HG02943 (cell line): ENCODE data around the gene LDLRAD2.

Experiments
- ATAC-seq: cut with Tn5 transposase; IDR thresholded peaks from one replicate; pipeline ENCODE4 v1.9.1; 2021; ENCODE audit warnings: mild to moderate bottlenecking, low read depth, moderate library complexity; ENCODE audit not compliant: unreplicated experiment

The LDLRAD2 gene

GRCh38 chr1:21857142-21857839 lies 45.2 kb downstream of the LDLRAD2 start:
- ATAC-seq, result no peak

GRCh38 chr1:21857840-21858670 lies 46.0 kb downstream of the LDLRAD2 start:
- ATAC-seq, result no peak

DNA sequence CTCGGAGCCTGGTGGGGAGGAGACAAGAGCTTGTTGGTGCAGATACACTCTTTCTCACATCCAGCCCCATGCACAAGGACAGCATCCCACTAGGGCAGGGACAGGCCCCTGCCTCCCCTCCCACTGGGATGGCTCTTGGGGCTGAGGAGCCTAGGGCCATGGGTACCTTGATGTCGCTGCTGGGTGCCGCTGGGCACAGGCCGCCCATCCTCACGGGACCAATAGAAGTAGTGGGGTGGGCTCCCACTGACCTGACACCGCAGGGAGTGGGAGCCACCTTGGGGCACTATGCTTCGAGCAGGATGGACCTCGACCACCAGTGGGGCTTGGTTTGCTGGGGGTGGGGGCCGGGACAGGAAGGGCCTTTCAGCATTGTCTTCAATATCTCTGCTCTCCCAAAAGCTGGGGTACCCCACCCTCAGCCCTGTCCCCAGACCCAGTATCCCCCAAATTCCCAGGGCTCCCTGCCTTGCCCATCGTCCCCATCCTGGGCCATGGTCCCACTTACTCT lies 47.7 kb downstream of the LDLRAD2 start:
- ATAC-seq, result no peak

DNA sequence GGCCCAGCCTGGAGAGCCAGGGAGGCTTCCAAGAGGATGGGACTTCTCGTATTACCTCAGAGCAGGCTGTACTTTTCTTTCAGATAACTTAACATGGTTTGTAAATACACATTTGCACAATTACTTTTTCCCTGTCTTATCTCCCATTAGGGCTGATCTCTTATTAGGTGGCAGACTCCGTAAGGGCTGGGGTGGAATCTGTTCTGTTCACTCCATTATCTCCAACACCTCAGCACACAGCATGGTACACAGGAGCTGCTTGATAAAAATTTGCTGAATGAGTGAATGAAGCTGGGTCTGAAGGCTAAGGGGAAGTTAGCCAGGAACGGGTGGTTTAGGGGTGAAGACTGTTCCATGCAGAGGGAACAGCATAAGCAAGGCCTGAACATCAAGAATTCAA lies 48.9 kb downstream of the LDLRAD2 start:
- ATAC-seq, result no peak

GRCh38 chr1:21861602-21862429 lies 49.8 kb downstream of the LDLRAD2 start:
- no peak for ATAC-seq

DNA sequence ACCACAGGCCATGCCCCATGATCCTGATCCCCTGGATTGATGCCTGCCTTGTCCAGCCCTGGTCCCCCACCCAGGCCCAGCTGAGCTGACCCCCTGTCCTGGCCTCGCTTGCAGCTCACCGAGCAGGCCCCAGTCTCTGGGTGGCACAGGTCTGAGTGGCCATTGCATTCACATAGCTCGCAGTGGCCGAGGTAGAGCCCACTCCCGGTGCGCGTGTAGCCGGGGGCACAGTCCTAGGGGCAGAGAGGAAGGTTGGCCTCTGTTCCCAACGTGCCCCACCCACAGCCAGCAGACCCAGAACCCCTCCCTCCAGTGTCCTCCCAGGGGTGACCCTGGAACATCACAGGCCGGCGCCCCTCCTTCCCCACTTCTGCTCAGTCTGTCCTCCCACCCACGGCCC lies 51.9 kb downstream of the LDLRAD2 start:
- no peak for ATAC-seq

DNA sequence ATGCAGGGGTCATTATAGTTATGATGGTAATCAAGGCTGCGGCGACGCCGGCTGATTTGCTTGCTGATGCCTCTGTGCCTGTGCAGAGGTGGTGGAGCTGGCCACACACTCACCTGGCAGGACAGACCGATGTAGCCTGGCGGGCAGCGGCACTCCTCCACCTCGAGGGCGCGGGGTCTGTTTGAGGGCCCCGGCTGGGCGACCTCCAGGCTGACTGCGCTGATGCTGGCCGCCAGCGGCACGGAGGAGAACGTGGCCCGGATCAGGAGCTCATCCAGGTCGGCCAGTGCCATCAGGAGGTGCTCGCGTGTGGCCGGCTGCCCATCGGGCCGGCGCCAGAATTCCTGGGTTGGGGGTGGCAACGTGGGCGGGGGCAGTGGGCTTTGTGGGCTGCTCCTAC lies 52.7 kb downstream of the LDLRAD2 start:
- ATAC-seq, result no peak

GRCh38 chr1:21865609-21865942 lies 53.5 kb downstream of the LDLRAD2 start:
- ATAC-seq, result no peak

DNA sequence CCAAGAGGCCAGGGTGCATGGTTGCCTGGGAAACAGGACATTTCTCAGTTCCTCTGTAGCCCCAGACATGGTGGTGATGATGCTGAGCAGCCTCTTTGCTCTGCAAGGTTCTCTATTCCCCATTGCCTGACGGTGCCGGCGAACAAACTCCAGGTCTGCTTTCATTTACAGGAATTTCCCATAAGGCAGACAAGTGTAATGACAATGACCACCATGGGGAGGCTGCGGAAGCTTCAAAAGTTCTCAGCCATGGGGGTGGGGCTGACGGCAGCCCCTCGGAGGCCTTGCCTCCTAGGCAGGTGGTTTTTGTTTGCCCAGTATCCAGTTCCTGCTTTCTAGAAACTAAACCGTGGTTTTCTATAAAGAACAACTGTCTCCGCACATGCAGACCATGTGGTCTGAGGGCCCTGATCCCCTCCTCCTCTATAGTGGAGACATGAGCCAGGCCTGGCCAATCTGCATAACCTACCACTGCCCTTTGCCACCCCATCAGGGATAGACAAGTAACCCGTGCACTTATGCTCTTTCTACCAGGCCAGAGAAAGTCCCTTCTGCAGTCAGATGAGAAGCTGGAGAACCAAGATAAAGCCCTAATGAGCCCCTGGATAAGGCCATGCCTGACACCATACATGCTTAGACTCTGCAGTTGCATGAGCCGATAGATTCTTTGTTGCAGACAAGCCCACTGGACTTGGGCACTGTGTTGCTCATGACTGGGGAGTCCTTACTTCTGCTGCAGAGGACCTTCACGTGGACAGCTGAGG lies 54.1 kb downstream of the LDLRAD2 start:
- peak; percentile 65 for ATAC-seq

DNA sequence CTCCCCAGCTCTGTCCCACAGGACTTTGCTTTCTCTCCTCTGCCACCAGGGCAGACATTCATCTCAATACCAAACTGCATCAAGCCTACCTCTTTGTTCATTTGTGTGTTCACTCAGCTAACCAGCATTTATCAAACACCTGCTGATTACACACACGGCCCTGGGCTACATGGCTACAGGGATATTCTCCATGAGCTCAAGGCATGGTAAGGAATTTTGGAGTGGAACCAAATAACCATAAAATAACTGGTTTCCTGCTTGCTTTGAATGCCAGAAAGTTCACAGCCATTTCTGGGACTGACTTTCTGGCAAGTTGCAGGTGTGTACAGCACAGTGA lies 54.6 kb downstream of the LDLRAD2 start:
- no peak for ATAC-seq

- ATAC-seq, result no peak
Observed at GRCh38 chr1:21867451-21867996, 55.5 kb downstream of the LDLRAD2 start.

DNA sequence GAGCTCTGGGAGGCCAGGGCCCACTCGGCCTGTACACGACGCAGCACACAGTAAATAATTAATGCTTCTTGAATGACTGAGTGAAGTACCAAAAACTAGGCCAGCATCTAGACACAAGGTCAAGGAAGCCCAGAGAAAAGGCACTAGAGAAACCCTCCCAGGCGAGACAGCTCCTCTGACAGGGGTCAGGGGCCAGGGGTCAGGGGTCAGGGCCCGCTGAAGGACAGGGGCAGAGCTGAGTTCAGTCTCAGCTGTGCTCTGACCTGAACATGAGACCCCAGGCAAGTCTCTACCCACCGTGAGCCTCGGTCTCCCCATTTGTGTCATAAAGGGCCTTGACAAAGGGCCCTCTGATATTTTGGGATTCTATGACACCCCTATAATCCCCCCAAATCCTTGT lies 56.4 kb downstream of the LDLRAD2 start:
- ATAC-seq, result no peak

GRCh38 chr1:21868941-21869454 lies 56.9 kb downstream of the LDLRAD2 start:
- no peak for ATAC-seq

DNA sequence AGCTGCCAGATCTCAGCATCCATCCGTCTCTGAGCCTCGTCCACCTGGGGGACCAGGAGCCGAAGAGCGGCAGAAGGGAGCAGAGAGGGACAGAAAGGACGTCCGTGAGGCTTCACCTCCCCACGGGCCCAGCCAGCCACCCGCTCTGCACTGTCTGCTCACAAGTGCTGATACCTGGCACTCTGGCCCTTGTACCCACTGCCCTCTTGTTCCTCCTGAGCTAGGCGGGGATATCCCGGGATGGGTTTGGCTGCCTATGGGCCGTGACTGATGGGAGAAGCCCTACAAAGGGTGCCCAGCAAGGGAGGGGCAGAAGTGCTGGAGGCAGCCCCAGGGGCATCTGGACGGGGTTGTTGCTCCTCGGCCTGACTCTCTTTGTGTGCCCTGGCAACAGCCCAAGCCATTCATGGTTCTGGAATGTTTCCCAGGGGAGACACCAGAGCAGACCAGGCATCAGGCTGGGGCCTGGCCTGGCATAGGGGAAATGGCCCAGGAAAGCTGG lies 57.6 kb downstream of the LDLRAD2 start:
- ATAC-seq, result no peak

GRCh38 chr1:21870611-21871010 lies 58.5 kb downstream of the LDLRAD2 start:
- no peak for ATAC-seq

- ATAC-seq, result no peak
Observed at GRCh38 chr1:21871943-21872342, 59.9 kb downstream of the LDLRAD2 start.

- no peak for ATAC-seq
Observed at GRCh38 chr1:21872445-21873079, 60.5 kb downstream of the LDLRAD2 start.

DNA sequence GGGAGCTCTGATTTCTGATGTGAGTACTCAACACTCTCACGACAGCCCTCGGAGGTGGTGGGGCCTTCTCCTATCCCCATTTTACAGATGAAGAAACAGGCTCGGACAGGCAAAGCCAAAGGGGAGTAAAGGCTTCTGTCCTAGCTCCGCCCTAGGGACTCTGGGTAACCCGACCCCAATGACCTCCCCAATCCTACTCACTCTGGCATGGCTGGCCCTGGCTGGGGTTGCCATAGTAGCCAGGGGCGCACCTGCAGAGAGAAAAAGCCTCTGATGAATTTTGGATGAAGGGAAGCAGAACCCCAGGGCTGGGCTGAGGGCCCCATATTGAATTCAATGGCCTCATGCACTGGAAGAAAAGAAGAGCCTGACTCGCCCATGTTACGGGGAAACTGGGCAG lies 61.1 kb downstream of the LDLRAD2 start:
- ATAC-seq, result no peak

- no peak for ATAC-seq
Observed at GRCh38 chr1:21873761-21874160, 61.7 kb downstream of the LDLRAD2 start.
